ENCODE results near the gene CCNF.

- TF ChIP-seq MAX (IDR thresholded peaks at IDR 0.05): no peak
- TF ChIP-seq NR3C1 (IDR thresholded peaks at IDR 0.05): no peak
- TF ChIP-seq EHMT2 (IDR thresholded peaks at IDR 0.05; ENCODE audit: low read depth): no peak
- no peak for TF ChIP-seq CTCF (IDR thresholded peaks at IDR 0.05)
These were observed 55.0 kb downstream of the CCNF start for GRCh38 chr16:2483939-2484897.
